GM21381 (cell line): ENCODE data around the gene C17orf50.

ENCODE experiments used
- ATAC-seq: cut with Tn5 transposase; IDR thresholded peaks from one replicate; pipeline ENCODE4 v1.9.1; 2021; ENCODE audit warnings: mild to moderate bottlenecking, moderate library complexity; ENCODE audit not compliant: unreplicated experiment

C17orf50 gene

GRCh38 chr17:35809855-35810461 lies 49.3 kb downstream of the C17orf50 start:
- no peak for ATAC-seq

- no peak for ATAC-seq
These were observed 51.1 kb downstream of the C17orf50 start for GRCh38 chr17:35811759-35812158.

- ATAC-seq, result no peak
These were observed 51.8 kb downstream of the C17orf50 start for GRCh38 chr17:35812456-35812855.
